A549 (cell line): ENCODE results near the gene NIFK. TPM values are rescaled to one million over a fixed set of nuclear protein-coding genes. Genes with fewer than 3 reads are reported as not detected.
"Not testable (repeated sequence)": the region's sequence is repeated elsewhere in the genome, so short reads cannot be mapped to it uniquely, and the experiment has no call there.

Source experiments
- ATAC-seq, 2 experiments: fragments of 200-7000 bp in 1 of 2; fragments of >200 bp in 1 of 2; cut with Nextera tagmentation in 1 of 2; cut with Tn5 transposase in 1 of 2; 3 replicates each; pipeline versions ENCODE4 v1.8.0 to v1.9.1; 2018 to 2020; ENCODE audit warnings: mild to moderate bottlenecking in 1 of 2, moderate library complexity in 1 of 2
- CTCF ChIA-PET: fragments of 300-600 bp; sonication (Branson Sonifier 250); formaldehyde crosslinking; extraction: SDS; loops from one replicate; lab custom pipeline; 2021; ENCODE audit warnings: antibody characterized with exemption, inconsistent platforms; lab: Yijun Ruan, JAX
- POLR2A ChIA-PET: fragments of 350-600 bp; formaldehyde crosslinking; extraction: SDS; loops from one replicate; lab custom pipeline; 2021; ENCODE audit warnings: antibody characterized with exemption, inconsistent platforms; lab: Yijun Ruan, JAX
- DNase-seq, 2 experiments: peaks; one replicate each; pipeline versions ENCODE4 v3.0.0 to v3.0.0-alpha.2; 2011 to 2016; ENCODE audit warnings: low read depth in 1 of 2, low spot score in 1 of 2
- FAIRE-seq: peaks from 2 replicates; lab custom pipeline; 2011; peaks lifted over from hg19 to GRCh38; lab: Jason Lieb, UNC
- H3K27ac ChIP-seq, 2 experiments: fragments of >200 bp; sonication (Bioruptor Twin); formaldehyde crosslinking; 3 replicates each; pipeline ENCODE4 v1.5.1; 2016 to 2017
- H3K4me1 ChIP-seq: fragments of >200 bp; sonication (Bioruptor Twin); formaldehyde crosslinking; 3 replicates; pipeline ENCODE4 v1.6.1; 2016
- H3K4me2 ChIP-seq: fragments of >200 bp; sonication (Bioruptor Twin); formaldehyde crosslinking; 3 replicates; pipeline ENCODE4 v1.6.1; 2016
- H3K4me3 ChIP-seq: fragments of >200 bp; sonication (Bioruptor Twin); formaldehyde crosslinking; 3 replicates; pipeline ENCODE4 v1.5.1; 2016
- H3K9me3 ChIP-seq: fragments of >200 bp; sonication (Bioruptor Twin); formaldehyde crosslinking; 3 replicates; pipeline ENCODE4 v1.6.1; 2016
- ATOH8 ChIP-seq: fragments of 250-450 bp; sonication (Bioruptor Pico); IDR thresholded peaks from 2 replicates; pipeline ENCODE4 v1.5.0; 2020; ENCODE audit warnings: low read depth, mild to moderate bottlenecking, moderate library complexity
- CTCF ChIP-seq: fragments of >200 bp; sonication (Bioruptor Twin); formaldehyde crosslinking; IDR thresholded peaks from 3 replicates; pipeline ENCODE4 v1.5.1; 2016
- EHMT2 ChIP-seq: fragments of 200-600 bp; sonication (generic); IDR thresholded peaks from 2 replicates; pipeline ENCODE4 v1.6.1; 2016; ENCODE audit warnings: antibody characterized with exemption, low read depth, mild to moderate bottlenecking, moderate library complexity
- EP300 ChIP-seq, 2 experiments: fragments of >200 bp; sonication (Bioruptor Twin); formaldehyde crosslinking; IDR thresholded peaks; 2 replicates in 1 of 2; 3 replicates in 1 of 2; pipeline ENCODE4 v1.6.1; 2016 to 2017
- ESRRA ChIP-seq: fragments of 150-350 bp; IDR thresholded peaks from 2 replicates; pipeline ENCODE4 v1.6.1; 2014; ENCODE audit warnings: mild to moderate bottlenecking, low read length, borderline replicate concordance
- FOXS1 ChIP-seq: fragments of 250-450 bp; sonication (Bioruptor Pico); IDR thresholded peaks from 2 replicates; pipeline ENCODE4 v1.5.0; 2020; ENCODE audit warnings: mild to moderate bottlenecking, moderate library complexity
- HDAC2 ChIP-seq: fragments of 200-600 bp; sonication (generic); IDR thresholded peaks from 2 replicates; pipeline ENCODE4 v1.6.1; 2016
- HES2 ChIP-seq: fragments of >200 bp; sonication (Bioruptor Twin); formaldehyde crosslinking; IDR thresholded peaks from 2 replicates; pipeline ENCODE4 v1.6.1; 2016
- HEYL ChIP-seq: fragments of 250-450 bp; sonication (Bioruptor Pico); IDR thresholded peaks from 2 replicates; pipeline ENCODE4 v1.8.0; 2021; ENCODE audit warnings: mild to moderate bottlenecking, moderate library complexity
- KDM5A ChIP-seq: fragments of 200-600 bp; sonication (generic); IDR thresholded peaks from 2 replicates; pipeline ENCODE4 v1.6.1; 2016; ENCODE audit warnings: antibody characterized with exemption, mild to moderate bottlenecking
- NFE2L2 ChIP-seq: fragments of 150-350 bp; conservative IDR thresholded peaks from 2 replicates; pipeline ENCODE4 v1.6.1; 2014; ENCODE audit warnings: low read length
- PBX3 ChIP-seq: IDR thresholded peaks from 2 replicates; pipeline ENCODE4 v1.6.1; 2012
- POLR2AphosphoS2 ChIP-seq: conservative IDR thresholded peaks from 2 replicates; pipeline ENCODE4 v1.6.1; 2012; ENCODE audit warnings: low read length, improper control_type of control experiment, inconsistent platforms
- RAD21 ChIP-seq, 2 experiments: fragments of >200 bp in 1 of 2; sonication (Bioruptor Twin) in 1 of 2; formaldehyde crosslinking in 1 of 2; IDR thresholded peaks in 1 of 2; conservative IDR thresholded peaks in 1 of 2; 2 replicates in 1 of 2; 3 replicates in 1 of 2; pipeline ENCODE4 v1.6.1; 2012 to 2018; ENCODE audit warnings: inconsistent platforms in 1 of 2
- RARB ChIP-seq: fragments of 250-450 bp; sonication (Bioruptor Pico); IDR thresholded peaks from 2 replicates; pipeline ENCODE4 v1.8.0; 2021; ENCODE audit warnings: mild to moderate bottlenecking, moderate library complexity
- RCOR1 ChIP-seq: fragments of 150-350 bp; IDR thresholded peaks from 2 replicates; pipeline ENCODE4 v1.6.1; 2014; ENCODE audit warnings: antibody characterized with exemption, low read length, low read depth
- RFX5 ChIP-seq: fragments of 450-650 bp; IDR thresholded peaks from 2 replicates; pipeline ENCODE4 v1.7.1; 2014; ENCODE audit warnings: antibody characterized with exemption, mild to moderate bottlenecking, moderate library complexity
- SMC3 ChIP-seq: fragments of >200 bp; sonication (Bioruptor Twin); formaldehyde crosslinking; IDR thresholded peaks from 3 replicates; pipeline ENCODE4 v1.6.1; 2018; ENCODE audit warnings: inconsistent platforms
- SREBF2 ChIP-seq: fragments of 450-650 bp; IDR thresholded peaks from 2 replicates; pipeline ENCODE4 v1.6.1; 2014; ENCODE audit warnings: mild to moderate bottlenecking, moderate library complexity
- ZSCAN20 ChIP-seq: fragments of 250-450 bp; sonication (Bioruptor Pico); IDR thresholded peaks from 2 replicates; pipeline ENCODE4 v1.8.0; 2022; ENCODE audit warnings: mild to moderate bottlenecking, moderate library complexity
- WGBS: methylation state at CpG from one replicate; pipeline ENCODE4 v1.1.6; 2017; ENCODE audit errors: missing lambda C conversion rate; 5-methylcytosine and 5-hydroxymethylcytosine counted together
- polyA plus RNA-seq, 4 experiments: library from polyadenylated mRNA; depleted of rRNA in 3 of 4; stranded (reverse); fragments of >200 nt; fragmentation: RNase III in 1 of 4; extraction: RNeasy Plus Mini Kit Qiagen cat#74134 plus additional on column Dnase treatment in 1 of 4; gene quantifications; 2 replicates in 3 of 4; 3 replicates in 1 of 4; pipeline ENCODE4 v1.2.3, GENCODE V29; 2011 to 2017

The NIFK gene
- polyA plus RNA-seq, 2 of the 4 experiments (the other 2 are of a cell fraction) = 50.3 to 82.9 TPM

GRCh38 chr2:121736140-121736461 is 574 bp downstream of the NIFK start:
- FAIRE-seq = no peak
- H3K9me3 ChIP-seq = no peaks in the 10 kb centered on the region
- ChIA-PET POLR2A (interaction anchor here (0.5 to 2.1 kb wide), 6 partner anchors 8 to 205 kb away, joined by 3 to 16 read pairs (median 4); partner anchors contain the start of genes RNU4ATAC and TSN), CTCF (interaction anchor here (0.6 to 2.5 kb wide), 4 partner anchors 16 to 204 kb away, joined by 3 to 6 read pairs (median 4); no protein-coding TSS in a partner anchor)
- peak overlapping the region; percentile 88 for H3K4me2 ChIP-seq
- peaks cover 14% of the 10 kb centered on the region; the same call in 1 of the 3 replicates for H3K4me1 ChIP-seq
- no peak for DNase-seq
- WGBS = 1% methylated on average over 8 of the region's 8 CpGs
- peak overlapping the region; percentile 89 for H3K4me3 ChIP-seq
- TF ChIP-seq EHMT2 = no peak
- no peak for TF ChIP-seq POLR2AphosphoS2
- TF ChIP-seq NFE2L2 = no peak
- no peak for TF ChIP-seq RCOR1
- TF ChIP-seq HEYL (CRISPR knock-in tag) = no peak
- no peak for TF ChIP-seq SREBF2
- no peak for TF ChIP-seq ESRRA
- no peak for TF ChIP-seq SMC3
- no peak for TF ChIP-seq RFX5
- TF ChIP-seq PBX3 = no peak
- TF ChIP-seq KDM5A = no peak
- TF ChIP-seq EP300 (IDR thresholded peaks at IDR 0.05) = no peak
- ATAC-seq = no peak
- H3K27ac ChIP-seq = peak overlapping the region; percentile 88 to 94

- CTCF ChIA-PET = interaction anchor here (0.6 to 2.0 kb wide), 4 partner anchors 15 to 333 kb away, joined by 3 to 4 read pairs (median 4); no protein-coding TSS in a partner anchor
- peak in 1 of 2 experiments; percentile 19; a peak in 3 of 6 replicates for ATAC-seq
- 16% methylated on average over 10 of the region's 10 CpGs for WGBS
- Histone ChIP-seq H3K4me3 (peak overlapping the region; percentile 89), H3K4me1 (peaks cover 14% of the 10 kb centered on the region; the same call in 1 of the 3 replicates), H3K9me3 (no peaks in the 10 kb centered on the region), H3K4me2 (peak overlapping the region; percentile 88), H3K27ac (peak overlapping the region; percentile 88 to 94)
- peak; percentile 21 to 35 for DNase-seq
- no peak for FAIRE-seq
- TF ChIP-seq CTCF (peak; percentile 52), RAD21 (conservative IDR thresholded peaks at IDR 0.05 in 1 of 2, IDR thresholded peaks at IDR 0.05 in 1 of 2) (peak; percentile 46 to 49), FOXS1 (no peak)
- POLR2A ChIA-PET = interaction anchor here (2.1 kb wide), 1 partner anchor 205 kb away, joined by 16 read pairs; the partner anchor contains the start of gene RNU4ATAC
These were observed 1.1 kb downstream of the NIFK start for GRCh38 chr2:121735518-121736074.

GRCh38 chr2:121734544-121734943 is 2.1 kb downstream of the NIFK start:
- CTCF ChIA-PET = interaction anchor here (0.9 to 1.6 kb wide), 4 partner anchors 31 to 332 kb away, joined by 3 to 4 read pairs (median 4); no protein-coding TSS in a partner anchor
- POLR2A ChIA-PET = not testable (repeated sequence)

GRCh38 chr2:121731366-121731765 is 5.3 kb downstream of the NIFK start:
- POLR2A ChIA-PET = no interaction called here
- Histone ChIP-seq H3K4me1 (peaks cover 9% of the 10 kb centered on the region; the same call in 1 of the 3 replicates), H3K27ac (no peak overlapping the region), H3K4me2 (no peak overlapping the region), H3K9me3 (no peaks in the 10 kb centered on the region), H3K4me3 (no peak overlapping the region)
- CTCF ChIA-PET = interaction anchor here (0.6 to 1.4 kb wide), 2 partner anchors 13 to 97 kb away, joined by 3 to 4 read pairs; no protein-coding TSS in a partner anchor
- no peak for FAIRE-seq
- TF ChIP-seq HES2 = no peak
- no peak for TF ChIP-seq ATOH8 (CRISPR knock-in tag)
- TF ChIP-seq RARB (CRISPR knock-in tag) = no peak
- no peak for TF ChIP-seq HDAC2
- no peak for TF ChIP-seq SREBF2
- TF ChIP-seq ZSCAN20 (CRISPR knock-in tag) = no peak
- no peak for DNase-seq
- WGBS = 92% methylated on average over 6 of the region's 6 CpGs
- ATAC-seq = no peak

More at GRCh38 chr2:121734544-121734943, 2.1 kb downstream of the NIFK start:
- FAIRE-seq, H3K9me3 ChIP-seq, ATAC-seq, H3K4me3 ChIP-seq, DNase-seq, H3K27ac ChIP-seq: not testable (repeated sequence)
- Histone ChIP-seq H3K4me1 (peaks cover 14% of the 10 kb centered on the region; the same call in 1 of the 3 replicates), H3K4me2 (peak overlapping the region; percentile 88)
- WGBS = 93% methylated on average over 11 of the region's 11 CpGs
